ENCODE results near the gene UNC5B.

Gene UNC5B

GRCh38 chr10:71255808-71256660 lies 43.7 kb downstream of the UNC5B start:
- peak; percentile 20 to 61 for DNase-seq

- no peak for DNase-seq
Measured at GRCh38 chr10:71256661-71257318, 44.4 kb downstream of the UNC5B start.

- DNase-seq, result no peak
Measured at GRCh38 chr10:71257319-71257997, 45.1 kb downstream of the UNC5B start.

GRCh38 chr10:71258046-71258445 lies 45.7 kb downstream of the UNC5B start:
- no peak for DNase-seq

GRCh38 chr10:71258446-71259145 lies 46.2 kb downstream of the UNC5B start:
- no peak for DNase-seq

GRCh38 chr10:71259282-71259681 lies 46.9 kb downstream of the UNC5B start:
- no peak for DNase-seq

GRCh38 chr10:71259815-71260501 lies 47.6 kb downstream of the UNC5B start:
- DNase-seq, result no peak

GRCh38 chr10:71260622-71261325 lies 48.4 kb downstream of the UNC5B start:
- no peak for DNase-seq

- no peak for DNase-seq
Measured at GRCh38 chr10:71262027-71262426, 49.7 kb downstream of the UNC5B start.

- no peak for DNase-seq
Measured at GRCh38 chr10:71262817-71263216, 50.4 kb downstream of the UNC5B start.

- no peak for DNase-seq
Measured at GRCh38 chr10:71263376-71263775, 51.0 kb downstream of the UNC5B start.

GRCh38 chr10:71264345-71265200 lies 52.2 kb downstream of the UNC5B start:
- no peak for DNase-seq

- DNase-seq, result no peak
Measured at GRCh38 chr10:71265201-71265575, 52.8 kb downstream of the UNC5B start.

- DNase-seq, result no peak
Measured at GRCh38 chr10:71265618-71266146, 53.3 kb downstream of the UNC5B start.

- peak in 1 of 2 experiments; percentile 24 for DNase-seq
Measured at GRCh38 chr10:71266147-71266917, 54.0 kb downstream of the UNC5B start.

- DNase-seq, result no peak
Measured at GRCh38 chr10:71266918-71267442, 54.6 kb downstream of the UNC5B start.

GRCh38 chr10:71267508-71268240 lies 55.3 kb downstream of the UNC5B start:
- no peak for DNase-seq

GRCh38 chr10:71268247-71268691 lies 55.9 kb downstream of the UNC5B start:
- no peak for DNase-seq

GRCh38 chr10:71268758-71269157 lies 56.4 kb downstream of the UNC5B start:
- DNase-seq, result no peak
